ENCODE results near the gene MRPS34.
"Not testable (repeated sequence)": the region's sequence is repeated elsewhere in the genome, so short reads cannot be mapped to it uniquely, and the experiment has no call there.

Gene MRPS34

DNA sequence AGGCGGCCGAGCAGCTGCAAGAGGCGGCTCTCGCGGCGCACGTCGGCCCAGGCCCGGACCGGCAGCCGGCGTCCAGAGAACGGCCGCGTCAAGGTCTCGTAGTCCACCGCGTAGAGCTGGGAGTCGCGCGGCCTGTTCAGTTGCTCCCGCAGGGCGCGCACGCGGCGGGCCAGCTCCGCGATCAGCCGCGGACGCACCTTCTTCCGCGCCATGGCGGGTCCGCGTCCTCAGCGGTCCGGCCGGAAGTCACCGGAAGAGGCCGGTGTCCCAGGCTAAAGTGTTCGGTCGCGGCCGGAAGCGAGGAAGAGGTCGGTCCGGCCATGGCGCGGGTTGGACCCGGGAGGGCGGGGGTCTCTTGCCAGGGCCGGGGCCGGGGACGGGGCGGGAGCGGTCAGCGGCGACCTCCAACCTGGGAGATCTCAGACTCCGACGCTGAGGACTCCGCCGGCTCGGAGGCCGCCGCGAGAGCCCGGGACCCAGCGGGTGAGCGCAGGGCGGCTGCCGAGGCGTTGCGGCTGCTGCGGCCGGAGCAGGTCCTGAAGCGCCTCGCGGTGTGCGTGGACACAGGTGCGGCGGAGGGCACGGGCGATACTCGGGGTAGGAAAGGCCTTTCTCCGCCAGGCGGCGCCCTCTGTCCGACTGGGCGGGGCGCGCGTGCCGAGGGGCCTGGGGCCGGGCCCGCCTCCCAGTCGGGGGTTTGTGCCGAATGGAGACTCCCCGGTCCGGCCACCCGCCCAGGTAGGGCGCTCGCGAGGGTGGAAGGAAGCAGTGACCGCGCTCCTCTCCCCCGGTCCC is at the start of gene MRPS34:
TSS of gene MRPS34 (minus strand) at position 227 of the 795 bp plus-strand sequence. CDS start at position 212, 15 bp downstream.
- peak; percentile 82 for DNase-seq

DNA sequence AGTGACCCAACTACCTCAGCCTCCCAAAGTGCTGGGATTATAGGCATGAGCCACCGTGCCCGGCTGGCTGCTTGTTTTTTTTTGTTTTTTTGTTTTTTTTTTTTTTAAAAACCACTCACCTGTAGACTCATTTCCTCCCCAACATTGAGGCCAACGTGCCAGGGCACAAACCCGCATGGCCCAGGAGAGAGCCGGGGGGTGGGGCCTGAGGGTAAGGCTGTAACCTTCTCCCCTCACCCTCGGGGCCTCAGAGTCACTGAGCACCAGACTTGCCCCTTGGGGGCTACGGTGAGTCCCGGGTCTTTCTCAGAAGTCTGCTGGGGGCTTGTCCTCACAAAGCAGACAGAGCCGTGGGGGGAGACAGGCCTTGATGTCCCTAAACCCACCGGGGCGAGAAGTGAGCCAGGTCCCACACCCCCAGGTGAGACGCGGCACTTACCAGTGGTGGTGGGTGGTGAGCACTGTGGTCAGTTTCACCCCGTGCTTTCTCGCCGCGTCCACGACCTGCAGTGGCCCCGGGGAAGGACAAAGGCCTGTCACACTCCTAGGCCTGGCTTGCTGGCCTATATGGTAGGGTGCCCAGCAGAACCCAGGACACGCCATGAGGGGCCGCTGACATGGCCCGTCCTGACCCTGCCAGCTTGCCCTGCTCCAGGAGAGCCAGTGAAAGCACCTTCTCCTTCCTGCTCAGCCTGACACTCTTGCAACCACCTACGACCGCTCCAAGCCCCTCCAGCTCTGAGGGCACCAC is 49.1 kb upstream of the MRPS34 start:
- no peak for DNase-seq

- no peak for DNase-seq
These were observed 48.0 kb upstream of the MRPS34 start for GRCh38 chr16:1820946-1821290.

DNA sequence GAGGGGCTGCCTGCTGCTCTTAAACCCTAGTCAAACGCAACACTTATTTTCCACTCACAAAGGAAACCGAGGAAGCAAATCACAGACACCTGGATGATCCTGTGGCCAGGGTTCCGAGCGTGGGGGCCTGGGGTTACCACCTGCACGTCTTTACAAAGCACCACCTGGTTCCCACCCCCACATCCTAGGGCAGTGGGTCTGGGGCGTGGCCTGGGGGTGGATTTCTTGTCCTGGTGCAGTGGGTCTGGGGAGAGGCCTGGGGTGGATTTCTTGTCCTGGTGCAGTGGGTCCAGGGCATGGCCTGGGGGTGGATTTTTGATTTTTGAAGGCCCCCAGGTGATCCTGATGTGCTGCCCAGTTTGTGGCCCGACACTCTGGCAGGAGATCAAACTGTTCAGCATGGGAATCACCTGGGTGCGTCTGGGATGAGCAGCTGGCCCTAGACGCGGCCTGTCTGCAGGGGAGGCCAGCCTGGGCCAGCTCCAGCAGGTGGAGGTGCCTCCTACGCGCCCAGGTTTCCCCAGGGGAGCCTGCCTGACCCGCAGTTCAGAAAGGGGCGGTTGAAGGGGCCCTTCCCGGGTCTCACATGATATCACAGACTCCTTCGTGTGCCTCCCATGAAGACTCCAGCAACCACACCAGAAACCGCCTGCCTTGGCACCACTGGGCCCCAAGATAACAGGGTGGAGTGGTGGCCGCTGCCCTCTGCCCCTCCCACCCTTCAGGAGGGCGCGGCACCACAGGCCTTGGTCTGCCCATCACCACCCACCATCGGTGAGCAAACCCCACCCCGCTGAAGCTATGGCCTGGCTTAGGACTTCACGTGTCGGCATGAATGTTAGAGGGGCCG is 47.4 kb upstream of the MRPS34 start:
- DNase-seq = no peak

GRCh38 chr16:1819611-1820010 is 46.7 kb upstream of the MRPS34 start:
- DNase-seq = no peak

- no peak for DNase-seq
These were observed 46.1 kb upstream of the MRPS34 start for GRCh38 chr16:1818873-1819525.

DNA sequence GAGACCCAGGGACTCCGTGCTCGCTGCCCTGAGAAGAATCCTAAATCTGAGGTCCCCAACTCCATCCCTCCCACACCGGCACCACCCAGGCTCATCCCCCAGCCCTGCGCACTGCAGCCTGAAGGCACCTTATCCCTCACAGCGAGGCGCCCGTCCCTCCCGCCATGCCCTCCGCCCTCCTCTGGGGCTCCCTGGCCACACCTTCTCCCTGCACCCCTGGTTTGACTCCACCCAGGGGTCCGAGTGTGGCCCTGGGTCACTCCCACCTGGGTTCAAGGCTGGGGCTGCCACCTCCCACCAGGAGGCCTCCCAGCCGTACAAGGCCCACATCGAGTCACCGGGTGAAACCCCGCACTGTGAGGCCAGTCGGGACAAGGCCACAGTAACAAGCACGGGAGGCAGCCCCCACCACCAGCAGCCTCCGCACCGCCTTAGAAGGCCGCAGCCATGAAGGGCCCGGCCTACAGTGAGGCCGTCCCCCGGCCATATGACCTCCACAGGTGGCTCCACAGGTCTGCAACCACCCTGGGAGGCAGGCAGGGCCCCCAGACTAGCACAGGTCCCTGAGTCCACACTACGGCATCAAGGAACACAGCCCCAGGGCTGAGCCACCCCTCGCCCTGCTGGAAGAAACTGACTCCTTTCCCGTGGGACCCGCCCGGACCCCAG is 45.4 kb upstream of the MRPS34 start:
- no peak for DNase-seq

DNA sequence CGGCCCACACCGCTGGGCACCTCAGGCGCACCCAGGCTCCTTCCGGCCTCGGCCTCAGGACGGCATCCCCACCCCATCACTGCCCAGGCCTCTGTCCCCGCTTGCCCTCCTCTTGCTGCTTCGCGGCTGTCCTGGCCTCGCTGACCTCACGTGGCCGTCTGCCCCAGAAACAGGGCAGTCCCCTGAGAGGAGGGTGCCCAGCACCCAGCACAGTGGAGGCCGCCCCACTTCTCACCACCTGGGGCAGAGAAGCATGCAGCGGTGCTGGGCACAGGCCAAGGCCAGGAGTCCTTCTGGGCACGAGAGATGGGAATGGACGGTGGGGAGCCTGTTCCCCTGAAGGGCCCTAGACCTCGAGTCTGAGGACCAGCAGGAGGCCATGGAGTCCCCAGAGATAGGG is 44.8 kb upstream of the MRPS34 start:
- DNase-seq = no peak

- DNase-seq = no peak
These were observed 44.3 kb upstream of the MRPS34 start for GRCh38 chr16:1817276-1817589.

- no peak for DNase-seq
These were observed 43.7 kb upstream of the MRPS34 start for GRCh38 chr16:1816396-1817275.

GRCh38 chr16:1815461-1815860 is 42.5 kb upstream of the MRPS34 start:
- no peak for DNase-seq

- DNase-seq = peak; percentile 63
These were observed 39.8 kb upstream of the MRPS34 start for GRCh38 chr16:1812732-1813163.

DNA sequence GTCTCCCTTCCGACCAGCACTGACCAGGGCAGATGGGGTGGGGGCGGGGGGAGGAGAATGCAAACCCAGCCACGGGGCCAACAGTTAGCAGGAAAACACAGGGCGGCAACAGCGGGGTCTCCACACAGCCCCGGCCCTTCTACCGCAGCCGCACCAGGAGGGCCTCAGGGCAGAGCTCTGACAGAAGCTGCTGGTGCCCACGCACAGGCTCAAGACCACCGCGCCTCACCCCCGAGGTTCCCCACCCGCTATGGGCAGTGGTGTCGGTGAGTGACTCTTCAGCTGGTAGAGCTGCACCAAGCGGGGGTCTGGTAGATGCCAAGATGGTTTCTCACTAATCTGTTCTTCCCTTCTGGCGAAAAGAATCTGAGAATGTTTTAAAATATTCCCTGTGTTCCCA is 37.6 kb upstream of the MRPS34 start:
- DNase-seq = no peak

GRCh38 chr16:1810106-1810505 is 37.2 kb upstream of the MRPS34 start:
- no peak for DNase-seq

DNA sequence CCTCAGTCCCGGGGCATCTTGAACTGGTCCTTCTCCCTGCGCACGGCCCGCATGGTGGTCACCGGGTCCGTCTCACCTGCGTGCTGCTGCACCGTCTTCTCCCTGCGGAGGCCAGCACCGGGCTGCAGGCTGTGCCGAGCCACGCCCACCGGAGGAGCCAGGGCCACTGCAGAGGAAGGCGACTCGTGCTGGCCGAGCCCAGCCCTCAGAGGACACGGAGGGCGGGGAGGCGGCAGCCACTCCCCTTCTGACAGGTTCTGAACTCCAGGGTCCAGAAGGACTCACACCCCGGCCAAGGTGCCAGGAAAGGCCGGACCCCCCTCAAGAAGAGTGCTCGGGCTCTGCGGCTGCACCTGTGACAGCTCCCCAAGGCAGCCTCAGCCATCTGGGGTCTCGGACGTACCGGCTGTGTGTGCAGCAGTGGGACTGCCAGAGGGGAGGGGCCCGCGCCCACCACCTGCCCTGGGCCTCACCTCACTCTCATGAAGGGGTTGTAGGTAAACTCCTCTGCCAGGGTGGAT is 36.4 kb upstream of the MRPS34 start:
- no peak for DNase-seq

GRCh38 chr16:1808691-1809090 is 35.8 kb upstream of the MRPS34 start:
- DNase-seq = no peak

DNA sequence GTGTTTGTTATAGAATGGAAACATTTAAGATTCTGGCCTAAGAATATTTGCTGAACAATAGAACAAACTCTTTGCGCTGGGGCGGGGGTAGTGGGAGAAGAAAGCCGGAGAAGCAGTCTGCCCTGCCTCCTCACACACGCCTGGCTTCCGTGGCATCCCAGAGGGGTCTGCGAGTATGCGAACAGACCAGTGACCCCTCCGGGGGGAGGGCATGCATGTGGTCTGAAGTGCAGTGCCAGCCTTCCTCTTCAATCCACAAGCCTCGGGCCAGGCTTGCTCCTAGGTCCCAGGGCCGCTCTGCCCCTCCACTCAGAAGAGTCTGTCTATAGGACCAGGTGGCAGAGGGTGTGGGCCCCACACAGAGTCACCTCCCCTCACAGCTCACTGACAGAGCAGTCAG is 34.7 kb upstream of the MRPS34 start:
- DNase-seq = no peak

DNA sequence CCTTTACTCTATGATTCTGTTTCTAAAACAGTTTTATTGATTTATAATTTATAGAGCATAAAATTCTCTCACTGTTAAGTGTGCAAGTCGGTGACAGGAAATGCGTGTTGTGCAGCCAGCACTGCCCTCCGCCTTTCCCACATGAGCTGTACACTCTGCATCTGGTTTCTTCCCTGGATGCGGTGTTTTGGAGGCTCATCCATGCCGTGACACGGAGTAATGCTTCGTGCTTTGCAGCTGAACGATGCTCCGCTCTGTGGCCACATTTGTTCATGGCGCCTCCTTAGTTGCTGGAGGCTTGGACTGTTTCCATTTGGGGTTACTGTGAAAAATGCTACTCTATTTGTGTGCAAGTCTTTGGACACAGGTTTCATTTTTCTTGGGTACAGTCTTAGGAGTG is 27.8 kb upstream of the MRPS34 start:
- no peak for DNase-seq

GRCh38 chr16:1799263-1799662 is 26.3 kb upstream of the MRPS34 start:
- DNase-seq = not testable (repeated sequence)

DNA sequence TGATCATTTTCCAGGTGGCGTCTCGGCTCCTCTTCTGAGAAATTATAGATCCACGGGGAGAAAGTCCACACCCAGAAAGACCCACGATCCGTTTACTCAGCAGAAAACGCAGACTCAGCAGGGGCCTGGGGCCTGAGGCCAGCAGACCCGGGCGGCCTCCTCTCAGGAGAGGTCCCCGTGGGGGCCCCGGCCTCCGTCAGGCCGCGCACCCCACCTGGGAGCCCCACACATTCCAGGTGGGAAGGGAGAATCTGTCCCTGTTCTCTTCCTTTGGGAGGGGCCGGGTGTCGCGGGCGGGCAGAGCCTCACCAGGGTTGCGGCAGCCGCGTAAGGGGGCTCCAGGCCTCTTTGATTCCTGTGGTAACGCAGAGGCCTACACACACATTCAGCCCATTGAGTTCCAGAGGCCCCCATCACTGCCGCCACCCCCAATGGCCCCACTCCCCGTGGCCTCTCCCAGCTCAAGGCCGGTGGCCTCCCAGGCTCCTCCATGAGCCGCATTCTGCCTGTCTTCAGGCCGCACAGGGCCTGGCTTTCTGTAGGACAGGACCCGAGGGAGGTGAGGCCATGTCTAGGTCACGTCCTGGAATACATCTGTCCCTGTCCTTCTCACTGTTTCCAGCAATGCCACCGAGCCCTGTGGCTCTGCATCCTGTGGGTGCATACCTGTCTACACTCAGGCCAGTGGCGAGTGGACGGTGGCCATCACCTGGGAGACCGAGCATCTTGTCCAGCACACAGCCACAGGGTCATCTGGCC is 22.2 kb upstream of the MRPS34 start:
- no peak for DNase-seq
